Right atrium auricular region (tissue), 2 donors: ENCODE results near the gene BANP. TPM values are rescaled to one million over a fixed set of nuclear protein-coding genes. Genes with fewer than 3 reads are reported as not detected.
"Not testable (repeated sequence)": the region's sequence is repeated elsewhere in the genome, so short reads cannot be mapped to it uniquely, and the experiment has no call there.

Source experiments
- DNase-seq: peaks from one replicate; pipeline ENCODE4 v3.0.0-alpha.2; 2019; ENCODE audit warnings: low spot score
- H3K27ac ChIP-seq, 2 donors: fragments of 200-600 bp; sonication (generic); 1 replicate in 1 of 2; 2 replicates in 1 of 2; pipeline ENCODE4 v1.5.1; 2016 to 2019
- H3K27me3 ChIP-seq, 2 donors: fragments of 200-600 bp; sonication (generic); one replicate each; pipeline versions ENCODE4 v1.5.1 to v1.6.0; 2017 to 2019
- H3K36me3 ChIP-seq: fragments of 200-600 bp; sonication (generic); one replicate; pipeline ENCODE4 v1.5.1; 2016
- H3K4me1 ChIP-seq, 2 donors: fragments of 200-600 bp; sonication (generic); one replicate each; pipeline versions ENCODE4 v1.5.1 to v1.6.0; 2017 to 2019
- H3K4me3 ChIP-seq, 2 donors: fragments of 200-600 bp; sonication (generic); 1 replicate in 1 of 2; 2 replicates in 1 of 2; pipeline ENCODE4 v1.5.1; 2017 to 2019; ENCODE audit warnings: mild to moderate bottlenecking in 1 of 2, moderate library complexity in 1 of 2
- H3K9me3 ChIP-seq, 2 donors: fragments of 200-600 bp; sonication (generic); one replicate each; pipeline ENCODE4 v1.5.1; 2019
- CTCF ChIP-seq, 2 donors: fragments of 200-600 bp; sonication (generic); IDR thresholded peaks; one replicate each; pipeline ENCODE4 v1.5.1; 2019; ENCODE audit warnings: antibody characterized with exemption in 2 of 2
- total RNA-seq, 2 donors: library from RNA; depleted of rRNA; stranded (reverse); fragments of >200 nt; gene quantifications; one replicate each; pipeline ENCODE4 v1.1.0, GENCODE V29; 2016

Gene BANP
- 10 to 100 TPM; 10.4 to 14.4 TPM for total RNA-seq

- Histone ChIP-seq H3K27me3 (no peaks in the 10 kb centered on the region), H3K4me3 (peak within 1 kb of the TSS; percentile 83 to 99), H3K36me3 (no peaks in the 10 kb centered on the region), H3K27ac (peak within 1 kb of the TSS; percentile 95 to 99), H3K9me3 (no peaks in the 10 kb centered on the region), H3K4me1 (peaks cover 0 to 45% of the 10 kb centered on the region in 2 donors)
- DNase-seq = peak; percentile 98
- TF ChIP-seq CTCF (IDR thresholded peaks at IDR 0.05) = peak in 1 of 2 donors; percentile 28
Observed at GRCh38 chr16:87950765-87951551, at the start of gene BANP. TSS of gene BANP (plus strand) at chr16:87951434. CDS start at chr16:87975116, 23,682 bp downstream.

- H3K4me1 ChIP-seq, DNase-seq, H3K4me3 ChIP-seq, H3K27ac ChIP-seq, H3K9me3 ChIP-seq, H3K27me3 ChIP-seq, H3K36me3 ChIP-seq: not testable (repeated sequence)
Observed at GRCh38 chr16:87904963-87905362, 46.3 kb upstream of the BANP start.

GRCh38 chr16:87905521-87905920 is 45.7 kb upstream of the BANP start:
- not testable (repeated sequence) for DNase-seq, H3K27ac ChIP-seq, H3K4me1 ChIP-seq, H3K4me3 ChIP-seq, H3K27me3 ChIP-seq, H3K36me3 ChIP-seq, H3K9me3 ChIP-seq

GRCh38 chr16:87908101-87908500 is 43.1 kb upstream of the BANP start:
- H3K4me3 ChIP-seq, H3K27ac ChIP-seq, H3K9me3 ChIP-seq, H3K4me1 ChIP-seq, DNase-seq, H3K36me3 ChIP-seq, H3K27me3 ChIP-seq: not testable (repeated sequence)

GRCh38 chr16:87909203-87909935 is 41.9 kb upstream of the BANP start:
- not testable (repeated sequence) for H3K4me1 ChIP-seq, H3K9me3 ChIP-seq, H3K4me3 ChIP-seq, H3K27me3 ChIP-seq, H3K36me3 ChIP-seq, H3K27ac ChIP-seq
- peak; percentile 80 for DNase-seq
- peak; percentile 76 to 92 for TF ChIP-seq CTCF (IDR thresholded peaks at IDR 0.05)

- not testable (repeated sequence) for H3K9me3 ChIP-seq, H3K4me1 ChIP-seq, H3K4me3 ChIP-seq, H3K36me3 ChIP-seq, H3K27me3 ChIP-seq
- H3K27ac ChIP-seq = peak overlapping the region; percentile 64 to 67
- peak; percentile 95 for DNase-seq
Observed at GRCh38 chr16:87911106-87911763, 40.0 kb upstream of the BANP start.

GRCh38 chr16:87912691-87913090 is 38.5 kb upstream of the BANP start:
- not testable (repeated sequence) for H3K27ac ChIP-seq, DNase-seq, H3K9me3 ChIP-seq, H3K4me3 ChIP-seq, H3K36me3 ChIP-seq, H3K4me1 ChIP-seq, H3K27me3 ChIP-seq

- not testable (repeated sequence) for H3K4me1 ChIP-seq, DNase-seq, H3K36me3 ChIP-seq, H3K27ac ChIP-seq, H3K27me3 ChIP-seq, H3K4me3 ChIP-seq, H3K9me3 ChIP-seq
Observed at GRCh38 chr16:87914021-87914725, 37.1 kb upstream of the BANP start.
